ENCODE data around the gene DLG2. TPM values are rescaled to one million over a fixed set of nuclear protein-coding genes. Genes with fewer than 3 reads are reported as not detected.
"Not testable (repeated sequence)": the region's sequence is repeated elsewhere in the genome, so short reads cannot be mapped to it uniquely, and the experiment has no call there.

Gene DLG2
- total RNA-seq, 2 donors from 2014 or later = 3.8 to 16.4 TPM

DNA sequence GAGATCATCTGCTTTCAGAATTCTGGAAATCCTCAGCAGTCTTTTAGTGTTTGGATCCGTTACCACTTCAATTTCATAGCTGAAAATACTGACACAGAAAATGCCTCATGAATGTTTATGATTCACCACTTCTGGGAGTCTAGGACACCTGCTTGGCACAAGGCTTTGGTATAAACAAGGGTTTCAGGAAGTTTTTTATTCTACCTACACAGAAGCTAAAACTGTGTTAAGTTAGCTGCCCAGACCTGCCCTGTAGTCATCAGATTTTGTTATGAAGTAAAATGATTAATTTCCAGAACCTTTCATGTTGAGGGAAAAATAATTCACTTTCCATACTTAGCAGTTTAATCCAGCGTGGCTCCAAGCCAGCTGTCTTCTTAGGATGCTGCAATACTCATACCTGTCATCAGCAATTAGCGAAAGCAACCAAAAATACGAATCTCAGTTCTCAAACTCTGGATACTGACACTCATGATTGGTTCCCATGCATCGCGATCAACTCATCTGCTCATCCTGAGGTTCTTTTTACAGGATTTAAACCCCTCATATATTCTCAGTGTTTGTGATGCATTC is 1882.4 kb downstream of the DLG2 start:
- no peak for TF ChIP-seq CTCF (IDR thresholded peaks at IDR 0.05)
- Histone ChIP-seq H3K27ac (no peak overlapping the region), H3K9me3 (no peaks in the 10 kb centered on the region), H3K36me3 (no peaks in the 10 kb centered on the region), H3K4me3 (no peak overlapping the region), H3K27me3 (replicated peaks; ENCODE audit: insufficient read depth) (no peaks in the 10 kb centered on the region), H3K4me1 (ENCODE audit: control insufficient read depth in 1 of 2, low read depth in 2 of 2) (no peaks in the 10 kb centered on the region)
- ATAC-seq (ENCODE audit: insufficient number of reproducible peaks, low FRiP score, low read depth) (no peak), DNase-seq (ENCODE audit: low spot score) (no peak)

- H3K4me1 ChIP-seq (ENCODE audit: control insufficient read depth in 1 of 2, low read depth in 2 of 2) = no peaks in the 10 kb centered on the region
- H3K4me3 ChIP-seq = no peak overlapping the region
- ATAC-seq (ENCODE audit: insufficient number of reproducible peaks, low FRiP score, low read depth) (no peak), DNase-seq (ENCODE audit: low spot score) (no peak)
- H3K27ac ChIP-seq = no peak overlapping the region
- H3K36me3 ChIP-seq = no peaks in the 10 kb centered on the region
- H3K9me3 ChIP-seq = no peaks in the 10 kb centered on the region
- no peak for TF ChIP-seq CTCF (IDR thresholded peaks at IDR 0.05)
- no peaks in the 10 kb centered on the region for H3K27me3 ChIP-seq (replicated peaks; ENCODE audit: insufficient read depth)
Measured at GRCh38 chr11:83736684-83737083, 1890.5 kb downstream of the DLG2 start.

DNA sequence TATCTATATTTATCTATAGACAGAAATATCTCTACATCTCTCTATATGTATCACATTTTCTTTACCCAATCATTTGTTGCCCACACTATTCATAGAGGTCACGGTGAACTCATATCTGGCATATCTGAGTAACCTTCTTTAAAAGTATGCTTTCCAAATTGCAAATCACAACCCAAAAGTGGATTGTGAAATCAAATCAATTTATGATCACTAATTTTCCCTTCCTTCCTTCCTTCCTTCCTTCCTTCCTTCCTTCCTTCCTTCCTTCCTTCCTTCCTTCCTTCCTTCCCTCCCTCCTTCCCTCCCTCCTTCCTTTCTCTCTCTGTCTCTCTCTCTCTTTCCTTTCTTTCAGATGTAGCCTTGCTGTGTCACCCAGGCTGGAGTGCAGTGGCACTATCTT is 1893.0 kb downstream of the DLG2 start:
- Histone ChIP-seq H3K4me3 (no peak overlapping the region), H3K9me3 (no peaks in the 10 kb centered on the region), H3K36me3 (no peaks in the 10 kb centered on the region), H3K27me3 (replicated peaks; ENCODE audit: insufficient read depth) (no peaks in the 10 kb centered on the region), H3K27ac (no peak overlapping the region), H3K4me1 (ENCODE audit: control insufficient read depth in 1 of 2, low read depth in 2 of 2) (no peaks in the 10 kb centered on the region)
- no peak for ATAC-seq (ENCODE audit: insufficient number of reproducible peaks, low FRiP score, low read depth)
- no peak for DNase-seq (ENCODE audit: low spot score)
- TF ChIP-seq CTCF (IDR thresholded peaks at IDR 0.05) = no peak

DNA sequence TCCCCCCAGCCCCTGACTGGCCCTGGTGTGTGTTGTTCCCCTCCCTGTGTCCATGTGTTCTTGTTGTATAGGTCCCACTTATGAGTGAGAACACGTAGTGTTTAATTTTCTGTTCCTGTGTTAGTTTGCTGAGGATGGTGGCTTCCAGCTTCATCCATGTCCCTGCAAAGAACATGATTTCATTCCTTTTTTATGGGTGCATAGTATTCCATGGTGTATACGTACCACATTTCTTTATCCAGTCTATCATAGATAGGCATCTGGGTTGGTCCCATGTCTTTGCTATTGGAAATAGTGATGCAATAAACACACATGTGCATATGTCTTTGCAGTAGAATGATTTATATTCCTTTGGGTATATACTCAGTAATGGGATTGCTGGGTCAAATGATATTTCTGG is 1895.9 kb downstream of the DLG2 start:
- H3K27ac ChIP-seq; H3K27me3 ChIP-seq (replicated peaks; ENCODE audit: insufficient read depth); H3K36me3 ChIP-seq; H3K4me3 ChIP-seq; DNase-seq (ENCODE audit: low spot score); H3K9me3 ChIP-seq; H3K4me1 ChIP-seq (ENCODE audit: control insufficient read depth in 1 of 2, low read depth in 2 of 2); ATAC-seq (ENCODE audit: insufficient number of reproducible peaks, low FRiP score, low read depth): not testable (repeated sequence)

DNA sequence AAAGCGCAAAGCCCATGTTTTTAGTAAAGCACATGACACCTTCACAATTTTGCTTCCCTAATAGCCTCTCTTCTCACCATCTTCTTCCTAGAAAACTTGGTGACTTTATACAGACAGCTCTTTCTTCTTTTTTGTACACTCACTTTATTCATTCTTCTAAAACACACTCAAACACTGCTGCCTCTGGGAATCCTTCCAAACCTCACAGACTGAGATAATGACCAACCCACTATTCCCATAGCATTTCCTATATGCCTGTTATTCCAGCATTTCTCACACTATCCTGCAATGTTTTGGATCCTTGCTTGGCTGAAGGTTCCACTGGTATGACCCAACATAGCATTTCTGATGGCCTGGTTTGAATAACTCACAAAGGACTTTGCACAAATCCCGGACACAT is 1898.9 kb downstream of the DLG2 start:
- no peak for TF ChIP-seq CTCF (IDR thresholded peaks at IDR 0.05)
- peaks cover 0 to 24% of the 10 kb centered on the region in 2 donors for H3K4me1 ChIP-seq (ENCODE audit: control insufficient read depth in 1 of 2, low read depth in 2 of 2)

GRCh38 chr11:83727251-83727650 is 1899.9 kb downstream of the DLG2 start:
- Histone ChIP-seq H3K27me3 (replicated peaks; ENCODE audit: insufficient read depth) (no peaks in the 10 kb centered on the region), H3K9me3 (no peaks in the 10 kb centered on the region), H3K4me3 (no peak overlapping the region), H3K36me3 (no peaks in the 10 kb centered on the region), H3K27ac (no peak overlapping the region), H3K4me1 (ENCODE audit: control insufficient read depth in 1 of 2, low read depth in 2 of 2) (peaks cover 0 to 26% of the 10 kb centered on the region in 2 donors)
- TF ChIP-seq CTCF (IDR thresholded peaks at IDR 0.05) = no peak
- DNase-seq (ENCODE audit: low spot score) (no peak), ATAC-seq (ENCODE audit: insufficient number of reproducible peaks, low FRiP score, low read depth) (no peak)

More for the DNA sequence above, 1898.9 kb downstream of the DLG2 start:
- no peak overlapping the region for H3K4me3 ChIP-seq
- DNase-seq (ENCODE audit: low spot score) (no peak), ATAC-seq (ENCODE audit: insufficient number of reproducible peaks, low FRiP score, low read depth) (no peak)
- H3K9me3 ChIP-seq = no peaks in the 10 kb centered on the region
- no peaks in the 10 kb centered on the region for H3K27me3 ChIP-seq (replicated peaks; ENCODE audit: insufficient read depth)
- no peaks in the 10 kb centered on the region for H3K36me3 ChIP-seq
- H3K27ac ChIP-seq = no peak overlapping the region

Data from thoracic aorta (tissue), 2 donors.